Erythroblast (primary cell): Measurements from ENCODE around the gene PKNOX1.

Experiments used
- GATA1 ChIP-seq: IDR thresholded peaks from 2 replicates; pipeline ENCODE4 v1.6.1; 2011; ENCODE audit warnings: low read depth, mild to moderate bottlenecking, control low read depth, low read length, moderate library complexity
- POLR2A ChIP-seq: IDR thresholded peaks from 2 replicates; pipeline ENCODE4 v1.6.1; 2011; ENCODE audit warnings: mild to moderate bottlenecking, low read length

GRCh38 chr21:42989816-42990650 is 15.7 kb downstream of the PKNOX1 start:
- TF ChIP-seq POLR2A (no peak), GATA1 (no peak)
